GM19468 (cell line): Measurements from ENCODE around the gene FLVCR2.
"Not testable (repeated sequence)": the region's sequence is repeated elsewhere in the genome, so short reads cannot be mapped to it uniquely, and the experiment has no call there.

Experiments used
- ATAC-seq: cut with Tn5 transposase; IDR thresholded peaks from one replicate; pipeline ENCODE4 v1.9.1; 2021; ENCODE audit warnings: mild to moderate bottlenecking, moderate library complexity, moderate number of reproducible peaks; ENCODE audit not compliant: unreplicated experiment; ENCODE audit errors: extremely low read depth

Gene FLVCR2

GRCh38 chr14:75655235-75655634 lies 76.8 kb downstream of the FLVCR2 start:
- ATAC-seq = no peak

GRCh38 chr14:75657331-75657730 lies 78.9 kb downstream of the FLVCR2 start:
- no peak for ATAC-seq

- no peak for ATAC-seq
These were observed 80.5 kb downstream of the FLVCR2 start for GRCh38 chr14:75658957-75659356.

- ATAC-seq = no peak
These were observed 81.8 kb downstream of the FLVCR2 start for GRCh38 chr14:75660238-75660629.

GRCh38 chr14:75660630-75661498 lies 82.4 kb downstream of the FLVCR2 start, which contains the start of the genes ERG28 and TTLL5:
TSS of gene ERG28 (minus strand) at chr14:75660876. CDS start at chr14:75657502, 3,374 bp downstream.
TSS of gene TTLL5 (plus strand) at chr14:75661246. CDS start at chr14:75663150, 1,904 bp downstream.
- ATAC-seq = peak; percentile 96

GRCh38 chr14:75661499-75661814 lies 83.0 kb downstream of the FLVCR2 start:
- ATAC-seq = no peak

GRCh38 chr14:75662966-75663365 lies 84.5 kb downstream of the FLVCR2 start:
- ATAC-seq = no peak

GRCh38 chr14:75667099-75667765 lies 88.8 kb downstream of the FLVCR2 start:
- no peak for ATAC-seq

GRCh38 chr14:75672605-75673192 lies 94.3 kb downstream of the FLVCR2 start:
- no peak for ATAC-seq

- ATAC-seq = no peak
These were observed 95.1 kb downstream of the FLVCR2 start for GRCh38 chr14:75673345-75674035.

- no peak for ATAC-seq
These were observed 97.0 kb downstream of the FLVCR2 start for GRCh38 chr14:75675265-75675960.

GRCh38 chr14:75685910-75686309 lies 107.5 kb downstream of the FLVCR2 start:
- ATAC-seq = no peak

GRCh38 chr14:75689012-75689411 lies 110.6 kb downstream of the FLVCR2 start:
- ATAC-seq = no peak

- no peak for ATAC-seq
These were observed 111.6 kb downstream of the FLVCR2 start for GRCh38 chr14:75690010-75690409.

- not testable (repeated sequence) for ATAC-seq
These were observed 116.6 kb downstream of the FLVCR2 start for GRCh38 chr14:75695025-75695424.

GRCh38 chr14:75697386-75697785 lies 119.0 kb downstream of the FLVCR2 start:
- no peak for ATAC-seq
